Pericardium fibroblast (primary cell): ENCODE results near the gene YTHDF1. TPM values are rescaled to one million over a fixed set of nuclear protein-coding genes. Genes with fewer than 3 reads are reported as not detected.

Experiments
- total RNA-seq: library from RNA; depleted of rRNA; stranded (reverse); fragments of >200 nt; gene quantifications from 2 replicates; pipeline ENCODE4 v1.2.3, GENCODE V29; 2015

YTHDF1 gene
- 20.8 and 22.9 TPM in 2 replicates for total RNA-seq

DNA sequence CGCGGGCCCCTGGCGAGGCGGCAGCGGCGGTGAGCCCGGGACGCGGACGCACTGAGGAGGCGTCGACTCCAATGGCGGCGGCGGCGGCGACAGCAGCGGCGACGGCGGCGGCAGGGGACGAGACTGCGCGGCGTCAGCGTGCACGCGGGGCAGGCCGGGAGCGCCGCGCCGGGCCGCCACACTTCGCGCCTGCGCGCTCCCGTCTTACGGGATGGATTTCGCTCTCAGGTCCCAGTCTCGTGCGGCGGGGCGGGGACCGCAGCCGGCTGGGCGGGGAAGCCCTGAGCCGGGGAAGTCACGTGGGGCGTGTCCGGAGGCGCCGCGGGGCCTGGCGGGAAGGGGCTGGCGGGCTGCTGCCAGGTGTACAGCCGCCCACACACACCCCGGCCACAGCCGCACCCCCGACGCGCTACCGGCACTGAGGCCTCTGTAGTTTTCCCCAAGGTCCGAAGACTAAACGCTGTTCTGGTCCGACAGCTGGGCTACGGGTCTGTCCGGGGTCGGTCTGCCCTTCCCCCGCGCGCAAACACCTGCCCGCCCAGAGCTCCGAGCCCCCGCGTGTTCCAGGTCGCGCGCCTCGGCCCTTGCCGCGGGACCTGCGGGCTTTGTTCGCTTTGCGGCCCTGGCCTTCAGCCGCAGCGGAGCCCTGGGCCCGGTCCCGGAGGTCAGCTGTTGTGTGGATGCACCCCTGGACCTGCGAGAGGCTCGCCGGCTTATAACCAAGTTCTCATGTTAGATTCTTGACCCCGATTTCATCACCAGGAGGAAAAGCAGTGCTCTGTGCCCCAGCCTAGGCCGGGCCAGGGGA lies at the start of gene YTHDF1:
YTHDF1 (minus strand) TSS at position 91 of the 808 bp plus-strand sequence. CDS start 239 bp downstream, outside the sequence.

GRCh38 chr20:63254232-63254605 lies 38.3 kb upstream of the YTHDF1 start, which contains the start of gene NKAIN4:
NKAIN4 (minus strand) TSS chr20:63254463; CDS start chr20:63254450, 13 bp downstream.

DNA sequence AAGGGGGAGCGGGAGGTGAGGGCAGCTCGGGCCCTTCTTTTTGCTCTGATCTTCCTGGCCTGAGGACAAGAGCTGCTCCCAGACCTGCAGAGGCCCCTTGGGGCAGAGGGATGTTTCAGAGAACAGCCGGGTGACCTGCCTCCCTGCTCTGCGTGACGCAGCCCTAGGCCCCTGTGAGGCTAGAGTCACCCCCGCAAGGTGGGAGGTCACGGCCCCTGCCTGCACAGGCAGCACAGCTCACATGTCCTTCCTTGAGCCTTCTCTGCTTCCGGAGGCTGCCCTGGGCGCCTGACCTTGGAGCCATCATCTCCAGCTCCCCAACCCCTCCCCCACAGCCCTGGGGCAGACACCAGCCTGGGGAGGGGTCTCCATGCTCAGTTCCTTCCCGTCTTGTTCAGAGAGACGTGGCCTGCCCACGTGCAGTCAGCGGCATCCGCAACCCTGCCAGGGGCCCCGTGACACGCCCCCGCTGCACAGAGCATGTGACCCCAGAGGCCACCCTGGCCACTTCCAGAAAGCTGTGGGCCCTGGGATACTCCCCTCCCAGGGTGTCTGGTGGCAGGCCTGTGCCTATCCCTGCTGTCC lies 19.6 kb upstream of the YTHDF1 start, which contains the start of gene BIRC7:
BIRC7 (plus strand) TSS at position 507 of the 585 bp plus-strand sequence. CDS start 192 bp downstream, outside the sequence.

Other genes starting within 250 kb of the YTHDF1 start
- gene BHLHE23, start 209.2 kb downstream of the YTHDF1 start, total RNA-seq: not detected in 2 replicates
- gene BIRC7, start 19.8 kb upstream of the YTHDF1 start, total RNA-seq: not detected in 2 replicates
- 0.17 TPM in 1 of 2 replicates, not detected in the other for gene NKAIN4, start 38.3 kb upstream of the YTHDF1 start, total RNA-seq
- gene ARFGAP1, start 56.7 kb upstream of the YTHDF1 start, total RNA-seq: 59.5 and 65.2 TPM in 2 replicates
- gene COL20A1, start 77.1 kb upstream of the YTHDF1 start, total RNA-seq: not detected in 2 replicates
- gene CHRNA4, start 145.2 kb upstream of the YTHDF1 start, total RNA-seq: not detected in 2 replicates